Adrenal gland (tissue), 12 donors: Measurements from ENCODE around the gene SAMD4A. TPM values are rescaled to one million over a fixed set of nuclear protein-coding genes. Genes with fewer than 3 reads are reported as not detected.

Experiments used
- DNase-seq, 7 donors: peaks; one replicate each; pipeline ENCODE4 v3.0.0-alpha.2; 2019 to 2020
- H3K27ac ChIP-seq, 5 donors: fragments of 200-600 bp; sonication (generic) in 4 of 5; 1 replicate in 3 of 5; 2 replicates in 2 of 5; pipeline versions ENCODE4 v1.5.1 to v1.8.0; 2016 to 2020; ENCODE audit warnings: mild to moderate bottlenecking in 1 of 5
- H3K27me3 ChIP-seq: fragments of 200-600 bp; 2 replicates; pipeline ENCODE4 v1.8.0; 2021
- H3K36me3 ChIP-seq, 2 donors: fragments of 200-600 bp; replicated peaks in 1 of 2; 1 replicate in 1 of 2; 2 replicates in 1 of 2; pipeline versions ENCODE4 v1.5.1 to v1.8.0; 2018 to 2022
- H3K4me1 ChIP-seq, 2 donors: fragments of 200-600 bp; replicated peaks in 1 of 2; 1 replicate in 1 of 2; 2 replicates in 1 of 2; pipeline versions ENCODE4 v1.5.1 to v1.8.0; 2018 to 2021
- H3K4me3 ChIP-seq, 4 donors: fragments of 200-600 bp; sonication (generic) in 3 of 4; one replicate each; pipeline ENCODE4 v1.5.1; 2016 to 2018
- H3K9me3 ChIP-seq, 3 donors: fragments of 200-600 bp; sonication (generic) in 1 of 3; replicated peaks in 1 of 3; 1 replicate in 2 of 3; 2 replicates in 1 of 3; pipeline versions ENCODE4 v1.5.1 to v1.8.0; 2016 to 2021
- CTCF ChIP-seq, 6 experiments: fragments of 450-650 bp in 4 of 6; fragments of 200-600 bp in 2 of 6; sonication (generic) in 1 of 6; IDR thresholded peaks; 1 replicate in 5 of 6; 2 replicates in 1 of 6; pipeline versions ENCODE4 v1.5.1 to v1.8.0; 2016 to 2021; ENCODE audit warnings: antibody characterized with exemption in 6 of 6, mild to moderate bottlenecking in 2 of 6, moderate library complexity in 1 of 6
- POLR2A ChIP-seq, 2 donors: fragments of 450-650 bp; IDR thresholded peaks; one replicate each; pipeline ENCODE4 v1.6.1; 2017; ENCODE audit warnings: antibody characterized with exemption in 2 of 2, mild to moderate bottlenecking in 2 of 2, moderate library complexity in 1 of 2
- WGBS, 4 donors: extraction: QIAGEN DNeasy Blood & Tissue Kit in 2 of 4; methylation state at CpG; one replicate each; pipeline versions ENCODE4 v1.1.5 to v1.1.7; 2013 to 2017; 5-methylcytosine and 5-hydroxymethylcytosine counted together
- intact Hi-C, 2 donors: fragments of 100-400 bp; cut with DNase I; formaldehyde crosslinking; loops; one replicate each; pipeline versions ENCODE4 v1.14.1 to v1.15.0; 2022 to 2023
- polyA plus RNA-seq, 3 donors: library from polyadenylated mRNA; stranded (reverse); fragments of 200-250 nt in 2 of 3; fragments of 350-450 nt in 1 of 3; fragmentation: Illumina TruSeq in 1 of 3; extraction: RNeasy Lipid Tissue Mini Kit (QIAGEN cat#74804) in 1 of 3; gene quantifications; one replicate each; pipeline ENCODE4 v1.2.3, GENCODE V29; 2013 to 2014
- total RNA-seq, 9 donors: library from RNA; depleted of rRNA in 4 of 9; stranded (reverse); fragments of >200 nt in 4 of 9; fragments of 120-200 nt in 1 of 9; fragmentation: NEBNext Ultra II Directional in 1 of 9; extraction: Animal tissue kit (Norgen Biotek cat#: 25700) in 1 of 9; gene quantifications; one replicate each; pipeline versions ENCODE4 v1.1.0 to v1.2.4, GENCODE V29; 2013 to 2023
- donor health status: healthy with polysubstance abuse.
- donor health status: Bipolar disorder and iron deficiency.
- donor health status: DM: yes; HTN: yes; CAD: no.
- donor health status: DM: no; HTN: no; CAD: no.
- donor health status: DM: no; HTN: no; CAD: no.
- donor health status: DM: yes; HTN: yes; CAD: no.

SAMD4A gene
- total and polyA plus RNA-seq, 12 donors = 2.2 to 13.2 (median 8.3) TPM

GRCh38 chr14:54773171-54774006, 206.5 kb downstream of the SAMD4A start:
- peak in 1 of 2 donors; percentile 42 for TF ChIP-seq POLR2A (IDR thresholded peaks at IDR 0.05)
- peak; percentile 51 to 90 (median 87) for TF ChIP-seq CTCF (IDR thresholded peaks at IDR 0.05)
- H3K4me3 ChIP-seq = no peak overlapping the region
- 12 to 32% (median 18%) methylated on average over 12 to 19 of the region's 19 CpGs for WGBS, 4 donors

GRCh38 chr14:54774824-54775223, 207.9 kb downstream of the SAMD4A start:
- Histone ChIP-seq H3K36me3 (no peaks in the 10 kb centered on the region), H3K9me3 (no peaks in the 10 kb centered on the region), H3K4me1 (peaks cover 0 to 20% of the 10 kb centered on the region in 2 donors), H3K4me3 (no peak overlapping the region), H3K27me3 (no peaks in the 10 kb centered on the region), H3K27ac (no peak overlapping the region)
- 92 to 94% (median 93%) methylated on average over 15 of the region's 15 CpGs for WGBS, 4 donors
- TF ChIP-seq CTCF (IDR thresholded peaks at IDR 0.05) = no peak
- TF ChIP-seq POLR2A (IDR thresholded peaks at IDR 0.05) = no peak
- intact Hi-C loops = loop anchor here (2.0 to 10.0 kb wide), 3 partner anchors 80 to 216 kb away; no protein-coding TSS in a partner anchor
- DNase-seq = no peak

More at GRCh38 chr14:54773171-54774006, 206.5 kb downstream of the SAMD4A start:
- DNase-seq = peak; percentile 75 to 95 (median 92)
- intact Hi-C loops = loop anchor here (2.0 to 10.0 kb wide), 3 partner anchors 79 to 215 kb away; no protein-coding TSS in a partner anchor
- H3K9me3 ChIP-seq = no peaks in the 10 kb centered on the region
- H3K4me1 ChIP-seq = peaks cover 0 to 20% of the 10 kb centered on the region in 2 donors
- H3K36me3 ChIP-seq = no peaks in the 10 kb centered on the region
- no peaks in the 10 kb centered on the region for H3K27me3 ChIP-seq
- peak overlapping the region; percentile 49 to 89 (median 65) for H3K27ac ChIP-seq

- Histone ChIP-seq H3K27ac (no peak overlapping the region), H3K36me3 (no peaks in the 10 kb centered on the region), H3K4me3 (no peak overlapping the region), H3K4me1 (peaks cover 0 to 20% of the 10 kb centered on the region in 2 donors), H3K9me3 (no peaks in the 10 kb centered on the region), H3K27me3 (no peaks in the 10 kb centered on the region)
- DNase-seq = no peak
- no peak for TF ChIP-seq POLR2A (IDR thresholded peaks at IDR 0.05)
- TF ChIP-seq CTCF (IDR thresholded peaks at IDR 0.05) = no peak
- WGBS, 4 donors = 81 to 88% (median 85%) methylated on average over 5 to 8 of the region's 8 CpGs
- intact Hi-C loops = loop anchor here in 1 of 2 donors (2.0 to 10.0 kb wide), 2 partner anchors 81 to 217 kb away; no protein-coding TSS in a partner anchor
These were observed 208.7 kb downstream of the SAMD4A start for GRCh38 chr14:54775486-54776140.
